Measurements from ENCODE around the gene FKBP15. TPM values are rescaled to one million over a fixed set of nuclear protein-coding genes. Genes with fewer than 3 reads are reported as not detected.

Gene FKBP15
- total and polyA plus RNA-seq, 2 of the 8 experiments (the other 6 are each of a cell fraction or from before 2014, with no cell fraction given), result 9.9 to 13.8 TPM

DNA sequence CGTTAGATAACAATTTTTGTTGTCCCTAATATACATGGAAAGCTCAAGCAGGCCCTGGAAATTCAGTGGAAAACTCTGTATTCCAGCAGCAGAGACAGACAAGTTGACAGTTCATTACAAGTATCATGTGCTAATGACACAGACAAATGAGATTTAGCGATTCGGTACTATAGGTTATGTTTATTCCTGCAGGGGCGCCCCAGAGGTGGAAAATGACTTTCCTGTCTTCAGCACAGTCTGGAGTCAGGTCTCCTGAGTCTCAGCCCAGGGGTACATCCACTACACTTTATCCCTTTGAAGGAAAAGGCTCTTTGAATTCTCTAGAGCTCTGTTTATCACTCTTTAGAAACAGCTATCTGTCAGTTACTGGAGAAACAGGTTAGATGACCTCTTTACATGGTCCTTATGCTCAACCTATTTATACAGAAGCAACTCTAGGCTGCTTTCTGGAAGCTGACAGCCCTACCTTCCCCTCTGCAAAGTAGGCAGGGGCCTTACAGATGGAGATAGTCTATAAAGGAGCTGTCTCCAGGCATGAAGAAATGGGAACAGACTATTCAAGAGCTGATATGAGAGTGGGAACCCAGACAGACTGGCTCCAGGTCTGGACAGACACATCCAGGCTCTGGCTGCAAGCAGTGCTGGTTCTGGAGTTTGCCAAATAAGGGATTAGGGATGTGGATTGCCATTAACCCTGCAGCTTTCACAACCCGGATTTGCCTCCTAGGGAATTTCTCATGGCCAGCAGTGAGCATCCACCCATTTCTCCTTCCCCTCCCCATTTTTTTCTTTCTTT is 77.4 kb downstream of the FKBP15 start:
- Histone ChIP-seq H4K5ac (ENCODE audit: insufficient read length, low read depth, low read length) (no peak overlapping the region), H3K4ac (replicated peaks; ENCODE audit: insufficient read length, low read depth, low read length) (no peak overlapping the region), H4K91ac (replicated peaks; ENCODE audit: insufficient read length, low read length) (no peak overlapping the region), H3K9ac (replicated peaks in 1 of 4; ENCODE audit: extremely low read depth in 1 of 4, low read depth in 3 of 4, low read length in 3 of 4) (no peak overlapping the region), H3K23ac (ENCODE audit: insufficient read length) (no peak overlapping the region), H2AFZ (ENCODE audit: low read length) (no peak overlapping the region), H3K18ac (ENCODE audit: extremely low read depth, low read length) (no peak overlapping the region), H2BK12ac (ENCODE audit: low read depth, low read length) (no peak overlapping the region), H3K4me1 (replicated peaks in 1 of 4; ENCODE audit: control insufficient read depth in 3 of 4, insufficient read depth in 4 of 4, low read length in 3 of 4) (no peaks in the 10 kb centered on the region), H3K79me2 (ENCODE audit: control insufficient read depth in 1 of 2, insufficient read depth in 2 of 2, low read length in 2 of 2) (no peaks in the 10 kb centered on the region), H2BK120ac (replicated peaks; ENCODE audit: low read depth, low read length) (no peak overlapping the region), H3K27me3 (replicated peaks in 1 of 4; ENCODE audit: control insufficient read depth in 3 of 4, extremely low read depth in 1 of 4, insufficient read depth in 3 of 4, low read length in 3 of 4) (no peaks in the 10 kb centered on the region; a peak in 1 of 7 replicates), H2BK15ac (ENCODE audit: low read length) (no peak overlapping the region), H3K23me2 (ENCODE audit: low read depth, low read length) (no peaks in the 10 kb centered on the region), H4K8ac (ENCODE audit: extremely low read depth, insufficient read depth, low read length) (no peak overlapping the region), H3K56ac (replicated peaks; ENCODE audit: insufficient read length, low read depth, low read length) (no peak overlapping the region), H2BK20ac (ENCODE audit: low read length) (no peak overlapping the region), H3K79me1 (ENCODE audit: low read depth, low read length) (no peaks in the 10 kb centered on the region), H2BK5ac (ENCODE audit: low read depth, low read length) (no peak overlapping the region), H3K27ac (ENCODE audit: low read depth, low read length) (no peak overlapping the region), H3K9me3 (ENCODE audit: insufficient read depth in 2 of 2, low read depth in 1 of 2, low read length in 1 of 2) (no peaks in the 10 kb centered on the region), H3K14ac (ENCODE audit: insufficient read length) (no peak overlapping the region), H3K36me3 (ENCODE audit: control insufficient read depth in 2 of 4, insufficient read depth in 4 of 4, low read length in 3 of 4) (no peaks in the 10 kb centered on the region), H4K20me1 (replicated peaks in 1 of 2; ENCODE audit: control insufficient read depth in 1 of 2, insufficient read depth in 2 of 2, low read length in 2 of 2) (no peaks in the 10 kb centered on the region), H2AK5ac (ENCODE audit: low read depth, low read length) (no peak overlapping the region), H3K4me2 (ENCODE audit: insufficient read depth in 1 of 2, low read depth in 2 of 2, low read length in 2 of 2) (no peak overlapping the region), H3K4me3 (ENCODE audit: extremely low read depth in 1 of 4, insufficient read depth in 2 of 4, low read depth in 3 of 4, low read length in 4 of 4) (no peak overlapping the region)
- no peak for FAIRE-seq
- 85% methylated on average over 5 of the region's 5 CpGs; no CpG with 5 or more reads in 1 of the 2 experiments for WGBS, 2 experiments (ENCODE audit: extremely low coverage in 1 of 2, insufficient coverage in 1 of 2, insufficient read length in 1 of 2, insufficient replicate concordance in 2 of 2, low coverage in 1 of 2, low lambda C conversion rate in 2 of 2, missing lambda C conversion rate in 1 of 2)
- no peak for DNase-seq (ENCODE audit: low read depth in 1 of 2, low spot score in 2 of 2)
- ChIA-PET POLR2A (ENCODE audit: partially characterized antibody) (no interaction called here), CTCF (ENCODE audit: partially characterized antibody) (interaction anchor here (1.2 kb wide), 3 partner anchors 9 to 78 kb away, joined by 3 to 4 read pairs (median 4); partner anchors contain the start of genes FKBP15 and SLC31A1)
- no peak for TF ChIP-seq RFX5 (IDR thresholded peaks at IDR 0.05; ENCODE audit: borderline replicate concordance, low read depth, low read length)
- TF ChIP-seq SUZ12 (IDR thresholded peaks at IDR 0.05; ENCODE audit: low read length), result no peak
- no peak for TF ChIP-seq ZNF274 (IDR thresholded peaks at IDR 0.05; ENCODE audit: borderline replicate concordance, extremely low read depth, low read length)
- TF ChIP-seq HDAC6 (IDR thresholded peaks at IDR 0.05; ENCODE audit: low read depth, low read length), result no peak
- TF ChIP-seq FOSL1 (IDR thresholded peaks at IDR 0.05; ENCODE audit: insufficient read depth, low read depth, low read length), result no peak
- no peak for TF ChIP-seq TEAD4 (IDR thresholded peaks at IDR 0.05; ENCODE audit: low read depth, low read length)
- no peak for TF ChIP-seq HDAC2 (IDR thresholded peaks at IDR 0.05; ENCODE audit: borderline replicate concordance in 1 of 2, low read depth in 2 of 2, low read length in 2 of 2)

Data from H1 (cell line).